Smooth muscle cell (in vitro differentiated cells): ENCODE measurements around the gene ENOPH1. TPM values are rescaled to one million over a fixed set of nuclear protein-coding genes. Genes with fewer than 3 reads are reported as not detected.

ENCODE experiments used
- DNase-seq: peaks from one replicate; lab custom pipeline; 2025; ENCODE audit not compliant: unreplicated experiment; lab: John Stamatoyannopoulos, UW
- H2AFZ ChIP-seq: fragments of 200-600 bp; sonication (generic); 2 replicates; pipeline ENCODE4 v1.6.0; 2016; ENCODE audit warnings: antibody characterized with exemption, low read depth, mild to moderate bottlenecking
- H3F3A ChIP-seq: fragments of 200-600 bp; sonication (generic); 2 replicates; pipeline ENCODE4 v1.6.0; 2017; ENCODE audit warnings: antibody characterized with exemption, low read depth
- H3K27ac ChIP-seq: fragments of 200-600 bp; sonication (generic); 2 replicates; pipeline ENCODE4 v1.5.1; 2016; ENCODE audit warnings: low read depth, mild to moderate bottlenecking
- H3K27me3 ChIP-seq: fragments of 200-600 bp; sonication (generic); 2 replicates; pipeline ENCODE4 v1.6.1; 2016; ENCODE audit warnings: low read depth, mild to moderate bottlenecking
- H3K36me3 ChIP-seq: fragments of 200-600 bp; sonication (generic); 2 replicates; pipeline ENCODE4 v1.5.1; 2016; ENCODE audit warnings: low read depth
- H3K4me1 ChIP-seq: fragments of 200-600 bp; sonication (generic); 2 replicates; pipeline ENCODE4 v1.5.1; 2016; ENCODE audit warnings: low read depth
- H3K4me2 ChIP-seq: fragments of 200-600 bp; sonication (generic); 2 replicates; pipeline ENCODE4 v1.6.0; 2016; ENCODE audit warnings: mild to moderate bottlenecking
- H3K4me3 ChIP-seq: fragments of 200-600 bp; sonication (generic); 2 replicates; pipeline ENCODE4 v1.5.1; 2016; ENCODE audit warnings: mild to moderate bottlenecking
- H3K79me2 ChIP-seq: fragments of 200-600 bp; sonication (generic); 2 replicates; pipeline ENCODE4 v1.6.0; 2016; ENCODE audit warnings: low read depth, mild to moderate bottlenecking
- H3K9ac ChIP-seq: fragments of 200-600 bp; sonication (generic); 2 replicates; pipeline ENCODE4 v1.6.0; 2016; ENCODE audit warnings: low read depth
- H3K9me3 ChIP-seq: fragments of 200-600 bp; sonication (generic); replicated peaks from 2 replicates; pipeline ENCODE4 v1.5.1; 2016; ENCODE audit warnings: low read depth
- H4K20me1 ChIP-seq: fragments of 200-600 bp; sonication (generic); 2 replicates; pipeline ENCODE4 v1.6.0; 2016; ENCODE audit warnings: low read depth
- CTCF ChIP-seq: fragments of 200-600 bp; sonication (generic); IDR thresholded peaks from 2 replicates; pipeline ENCODE4 v1.5.1; 2017; ENCODE audit warnings: borderline replicate concordance, mild to moderate bottlenecking, antibody characterized with exemption; ENCODE audit not compliant: insufficient read depth, poor library complexity, severe bottlenecking
- WGBS: methylation state at CpG from one replicate; pipeline ENCODE4 v1.1.7; 2016; ENCODE audit warnings: low lambda C conversion rate; 5-methylcytosine and 5-hydroxymethylcytosine counted together
- polyA plus RNA-seq: library from polyadenylated mRNA; unstranded; fragments of >200 nt; fragmentation: Nextera tagmentation; extraction: Ambion mirVana; gene quantifications from 2 replicates; pipeline ENCODE4 v1.2.1, GENCODE V29; 2016
- total RNA-seq: library from RNA; depleted of rRNA; stranded (reverse); fragments of >200 nt; gene quantifications from 2 replicates; pipeline ENCODE4 v1.2.3, GENCODE V29; 2014

The ENOPH1 gene
- total and polyA plus RNA-seq, 2 experiments from 2014 or later = 36.2 to 54.5 TPM

GRCh38 chr4:82491251-82491960, 61.0 kb downstream of the ENOPH1 start:
- Histone ChIP-seq H3K4me1 (no peaks in the 10 kb centered on the region), H3K27ac (no peak overlapping the region), H3K9me3 (no peaks in the 10 kb centered on the region), H3K9ac (no peak overlapping the region), H3K36me3 (no peaks in the 10 kb centered on the region), H2AFZ (no peak overlapping the region), H3K4me3 (no peak overlapping the region), H3K27me3 (no peaks in the 10 kb centered on the region), H3K79me2 (no peaks in the 10 kb centered on the region), H3K4me2 (no peak overlapping the region), H4K20me1 (no peaks in the 10 kb centered on the region), H3F3A (no peaks in the 10 kb centered on the region)
- no peak for DNase-seq
- no peak for TF ChIP-seq CTCF
- 82% methylated on average over 10 of the region's 10 CpGs for WGBS

GRCh38 chr4:82493721-82494425, 63.5 kb downstream of the ENOPH1 start:
- Histone ChIP-seq H3K4me2 (no peak overlapping the region), H3K9ac (no peak overlapping the region), H3K4me3 (no peak overlapping the region), H3K79me2 (no peaks in the 10 kb centered on the region), H4K20me1 (no peaks in the 10 kb centered on the region), H2AFZ (no peak overlapping the region), H3K27me3 (no peaks in the 10 kb centered on the region), H3K27ac (no peak overlapping the region), H3K4me1 (no peaks in the 10 kb centered on the region), H3K36me3 (no peaks in the 10 kb centered on the region), H3F3A (no peaks in the 10 kb centered on the region), H3K9me3 (no peaks in the 10 kb centered on the region)
- no peak for DNase-seq
- WGBS = 86% methylated on average over 2 of the region's 2 CpGs
- no peak for TF ChIP-seq CTCF

GRCh38 chr4:82495666-82496065, 65.3 kb downstream of the ENOPH1 start:
- H3K27me3 ChIP-seq = no peaks in the 10 kb centered on the region
- no peaks in the 10 kb centered on the region for H3K4me1 ChIP-seq
- no peak overlapping the region for H3K4me3 ChIP-seq
- H2AFZ ChIP-seq = no peak overlapping the region
- no peak for DNase-seq
- no peaks in the 10 kb centered on the region for H3K36me3 ChIP-seq
- TF ChIP-seq CTCF = no peak
- no peaks in the 10 kb centered on the region for H3K79me2 ChIP-seq
- H3K27ac ChIP-seq = no peak overlapping the region
- no peaks in the 10 kb centered on the region for H3F3A ChIP-seq
- H4K20me1 ChIP-seq = no peaks in the 10 kb centered on the region
- H3K9ac ChIP-seq = no peak overlapping the region
- H3K4me2 ChIP-seq = no peak overlapping the region
- H3K9me3 ChIP-seq = no peaks in the 10 kb centered on the region
- whole genome bisulfite sequencing = 87% methylated on average over 4 of the region's 4 CpGs
